GM19193 (cell line): Measurements from ENCODE around the gene DYNC1H1.
A peak's percentile ranks its signal among the peaks of the same experiment; 100 is the strongest.

ENCODE experiments used
- POLR2A ChIP-seq: IDR thresholded peaks from 4 replicates; pipeline ENCODE4 v1.6.1; 2011; ENCODE audit not compliant: insufficient read depth, insufficient read length; ENCODE audit errors: extremely low read depth

The DYNC1H1 gene

GRCh38 chr14:101964297-101965180, at the start of gene DYNC1H1:
DYNC1H1 (plus strand) TSS chr14:101964573; CDS start chr14:101964692, 119 bp downstream.
- TF ChIP-seq POLR2A: peak; percentile 94

- TF ChIP-seq POLR2A: no peak
Observed at GRCh38 chr14:101915871-101916815, 48.2 kb upstream of the DYNC1H1 start.

DNA sequence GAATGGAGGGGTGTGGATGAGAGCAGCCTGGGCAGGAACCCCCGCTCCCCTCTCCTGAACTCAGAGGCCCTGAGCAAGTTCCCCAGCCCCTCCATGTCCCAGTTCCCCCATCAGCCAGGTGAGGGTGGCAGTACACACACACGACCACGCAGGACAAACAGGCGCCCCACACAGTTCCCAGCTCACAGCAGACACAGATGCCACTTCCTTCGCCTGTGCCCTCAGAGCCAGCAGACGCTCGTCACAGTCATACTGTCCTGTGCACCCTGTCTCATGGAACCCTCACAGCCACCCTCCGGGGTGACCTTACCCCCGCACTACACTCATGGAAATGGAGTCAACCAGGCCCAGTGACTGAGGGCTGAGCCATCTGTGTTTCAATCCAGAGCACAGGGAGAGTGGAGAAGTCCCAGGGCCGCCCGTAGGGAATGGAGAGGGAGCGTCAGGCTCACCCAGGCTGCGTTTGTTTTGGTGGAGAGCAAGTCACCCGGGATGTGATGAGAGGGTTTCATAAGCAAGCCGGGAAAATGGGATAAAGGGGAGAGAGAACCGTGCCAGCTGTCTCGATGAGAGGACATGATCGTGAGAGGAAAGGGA, 47.5 kb upstream of the DYNC1H1 start:
- TF ChIP-seq POLR2A: no peak

GRCh38 chr14:101917413-101918017, 46.9 kb upstream of the DYNC1H1 start:
- no peak for TF ChIP-seq POLR2A

- TF ChIP-seq POLR2A: no peak
Observed at GRCh38 chr14:101918065-101918989, 46.0 kb upstream of the DYNC1H1 start.

DNA sequence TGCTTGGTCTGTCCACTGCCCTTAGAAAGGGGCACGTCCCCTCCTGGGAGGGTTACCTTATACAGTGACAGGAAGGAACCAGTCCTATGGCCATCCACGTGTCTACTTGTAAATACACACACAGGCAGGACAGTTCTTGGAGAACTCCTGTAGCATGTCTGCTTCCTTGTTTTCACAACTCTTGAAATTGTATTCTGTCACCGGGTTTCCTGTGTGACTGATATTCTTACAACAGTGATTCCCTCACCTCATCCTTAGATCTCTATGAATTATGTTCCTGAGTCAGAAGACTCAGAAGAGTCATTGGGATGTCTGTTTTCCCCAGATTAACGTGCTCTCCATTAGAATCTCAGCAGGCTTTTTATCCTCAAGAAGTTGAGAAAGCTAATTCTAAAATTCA, 44.1 kb upstream of the DYNC1H1 start:
- no peak for TF ChIP-seq POLR2A

DNA sequence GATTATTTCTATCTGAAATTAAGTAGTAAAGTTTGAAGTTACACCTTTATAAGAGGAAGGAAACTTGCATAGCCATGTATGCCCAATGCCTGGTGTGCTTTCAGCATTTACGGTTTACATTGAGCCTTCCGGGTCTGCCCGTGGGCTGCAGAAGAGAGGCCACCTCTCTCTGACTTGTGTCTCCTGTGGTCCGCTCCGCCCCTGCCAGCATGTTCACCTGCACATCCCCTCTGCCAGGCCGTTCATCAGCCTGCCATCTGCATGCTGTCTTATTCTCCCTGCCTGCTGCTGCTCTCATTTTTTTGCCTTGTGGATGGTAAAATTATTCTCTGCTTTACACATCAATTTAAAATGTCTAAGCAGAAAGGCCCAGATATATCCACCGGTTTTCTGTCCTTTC, 41.5 kb upstream of the DYNC1H1 start:
- TF ChIP-seq POLR2A: no peak

- TF ChIP-seq POLR2A: no peak
Observed at GRCh38 chr14:101925152-101925551, 39.2 kb upstream of the DYNC1H1 start.

GRCh38 chr14:101926085-101926484, 38.3 kb upstream of the DYNC1H1 start:
- TF ChIP-seq POLR2A: no peak

- TF ChIP-seq POLR2A: no peak
Observed at GRCh38 chr14:101926620-101927019, 37.8 kb upstream of the DYNC1H1 start.

DNA sequence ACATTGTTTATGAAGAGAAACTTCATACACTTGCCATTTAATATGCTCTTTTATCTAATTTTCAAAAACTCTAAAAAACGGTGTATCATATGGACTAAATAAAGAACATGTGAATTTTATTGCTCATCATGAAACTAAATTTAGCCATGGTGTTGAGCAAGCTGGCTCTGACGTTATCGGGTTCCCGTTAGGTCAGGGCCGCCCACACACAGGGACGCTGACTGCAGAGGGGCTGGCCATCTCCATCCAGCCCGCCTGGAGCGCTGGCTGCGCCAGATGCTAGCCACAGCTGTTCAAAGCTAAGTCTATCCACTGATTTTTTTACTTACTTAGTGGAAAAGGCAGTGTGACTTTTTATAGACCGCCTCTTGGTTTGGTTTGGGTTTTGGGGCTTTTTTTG, 36.5 kb upstream of the DYNC1H1 start:
- no peak for TF ChIP-seq POLR2A

- no peak for TF ChIP-seq POLR2A
Observed at GRCh38 chr14:101928415-101928841, 35.9 kb upstream of the DYNC1H1 start.

- TF ChIP-seq POLR2A: no peak
Observed at GRCh38 chr14:101929096-101929495, 35.3 kb upstream of the DYNC1H1 start.
